Astrocyte of the cerebellum (primary cell): ENCODE measurements around the gene LCE2A.

Experiments used
- DNase-seq: peaks from one replicate; pipeline ENCODE4 v3.0.0-alpha.2; 2011; ENCODE audit warnings: low read depth
- H3K4me3 ChIP-seq: 2 replicates; pipeline ENCODE4 v1.5.1; 2011; ENCODE audit warnings: mild to moderate bottlenecking, low read depth, low read length, moderate library complexity
- CTCF ChIP-seq: IDR thresholded peaks from 2 replicates; pipeline ENCODE4 v1.5.1; 2012; ENCODE audit warnings: low read length, low read depth, moderate library complexity, mild to moderate bottlenecking; ENCODE audit errors: missing control alignments
- in situ Hi-C: cut with HindIII; loops from 2 replicates; pipeline ENCODE4 v1.10.0; 2017; ENCODE audit warnings: low sequenced_read_pairs

The LCE2A gene

GRCh38 chr1:152707860-152708259 lies 9.7 kb downstream of the LCE2A start, which contains the start of gene LCE4A:
TSS of gene LCE4A (plus strand) at chr1:152708160. CDS start at chr1:152709076, 916 bp downstream.
- in situ Hi-C loops = no loop called here
- no peak for TF ChIP-seq CTCF
- no peak for DNase-seq
- no peak within 1 kb of the TSS for H3K4me3 ChIP-seq

GRCh38 chr1:152718238-152718637 lies 20.1 kb downstream of the LCE2A start:
- no peak for DNase-seq
- in situ Hi-C loops = no loop called here
- TF ChIP-seq CTCF = no peak
- no peak overlapping the region for H3K4me3 ChIP-seq

- in situ Hi-C loops = no loop called here
- no peak overlapping the region for H3K4me3 ChIP-seq
- no peak for DNase-seq
- TF ChIP-seq CTCF = no peak
These were observed 27.1 kb downstream of the LCE2A start for GRCh38 chr1:152725261-152725660.

GRCh38 chr1:152728986-152729385 lies 30.8 kb downstream of the LCE2A start:
- in situ Hi-C loops = no loop called here
- no peak for TF ChIP-seq CTCF
- no peak for DNase-seq
- no peak overlapping the region for H3K4me3 ChIP-seq

- in situ Hi-C loops = no loop called here
- DNase-seq = no peak
- TF ChIP-seq CTCF = no peak
- no peak overlapping the region for H3K4me3 ChIP-seq
These were observed 37.5 kb downstream of the LCE2A start for GRCh38 chr1:152735648-152736047.

GRCh38 chr1:152737997-152738396 lies 39.9 kb downstream of the LCE2A start:
- TF ChIP-seq CTCF = no peak
- DNase-seq = no peak
- no peak overlapping the region for H3K4me3 ChIP-seq
- in situ Hi-C loops = no loop called here

GRCh38 chr1:152739841-152740240 lies 41.7 kb downstream of the LCE2A start:
- TF ChIP-seq CTCF = no peak
- DNase-seq = no peak
- in situ Hi-C loops = no loop called here
- no peak overlapping the region for H3K4me3 ChIP-seq
